ENCODE measurements around the gene PAK5. TPM values are rescaled to one million over a fixed set of nuclear protein-coding genes. Genes with fewer than 3 reads are reported as not detected.

The PAK5 gene
- total RNA-seq, 1 donor from 2014 or later = 0.17 TPM

DNA sequence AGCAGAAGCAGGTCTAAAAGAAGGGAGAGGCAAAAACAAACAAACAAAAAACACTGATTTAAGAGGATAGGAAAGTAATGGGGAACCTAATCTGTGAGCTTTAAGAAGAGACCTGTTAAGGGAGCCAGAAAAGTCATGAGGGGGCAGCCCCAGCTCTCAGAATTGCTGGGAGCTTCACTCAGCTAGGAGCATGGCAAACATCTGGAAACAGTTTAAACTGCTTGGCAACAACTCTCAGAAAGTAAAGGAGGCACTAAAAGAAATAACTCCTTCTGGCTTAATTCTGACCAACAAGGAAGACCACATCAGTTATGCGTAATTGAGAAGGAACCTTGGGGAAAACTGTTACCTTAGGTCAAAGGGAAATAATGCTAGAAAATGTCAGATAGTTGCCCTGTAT lies 203.1 kb downstream of the PAK5 start:
- Histone ChIP-seq H3K36me3 (ENCODE audit: control insufficient read depth, insufficient read depth, low read length) (no peaks in the 10 kb centered on the region), H3K27me3 (ENCODE audit: control insufficient read depth, insufficient read depth, low read length) (no peaks in the 10 kb centered on the region), H3K4me3 (ENCODE audit: low read depth, low read length) (no peak overlapping the region)
- TF ChIP-seq, protein P1, sequence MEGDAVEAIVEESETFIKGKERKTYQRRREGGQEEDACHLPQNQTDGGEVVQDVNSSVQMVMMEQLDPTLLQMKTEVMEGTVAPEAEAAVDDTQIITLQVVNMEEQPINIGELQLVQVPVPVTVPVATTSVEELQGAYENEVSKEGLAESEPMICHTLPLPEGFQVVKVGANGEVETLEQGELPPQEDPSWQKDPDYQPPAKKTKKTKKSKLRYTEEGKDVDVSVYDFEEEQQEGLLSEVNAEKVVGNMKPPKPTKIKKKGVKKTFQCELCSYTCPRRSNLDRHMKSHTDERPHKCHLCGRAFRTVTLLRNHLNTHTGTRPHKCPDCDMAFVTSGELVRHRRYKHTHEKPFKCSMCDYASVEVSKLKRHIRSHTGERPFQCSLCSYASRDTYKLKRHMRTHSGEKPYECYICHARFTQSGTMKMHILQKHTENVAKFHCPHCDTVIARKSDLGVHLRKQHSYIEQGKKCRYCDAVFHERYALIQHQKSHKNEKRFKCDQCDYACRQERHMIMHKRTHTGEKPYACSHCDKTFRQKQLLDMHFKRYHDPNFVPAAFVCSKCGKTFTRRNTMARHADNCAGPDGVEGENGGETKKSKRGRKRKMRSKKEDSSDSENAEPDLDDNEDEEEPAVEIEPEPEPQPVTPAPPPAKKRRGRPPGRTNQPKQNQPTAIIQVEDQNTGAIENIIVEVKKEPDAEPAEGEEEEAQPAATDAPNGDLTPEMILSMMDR (IDR thresholded peaks at IDR 0.05; ENCODE audit: insufficient read depth, low read length, poor library complexity, severe bottlenecking) = no peak
- no peak for DNase-seq (ENCODE audit: low read depth)

DNA sequence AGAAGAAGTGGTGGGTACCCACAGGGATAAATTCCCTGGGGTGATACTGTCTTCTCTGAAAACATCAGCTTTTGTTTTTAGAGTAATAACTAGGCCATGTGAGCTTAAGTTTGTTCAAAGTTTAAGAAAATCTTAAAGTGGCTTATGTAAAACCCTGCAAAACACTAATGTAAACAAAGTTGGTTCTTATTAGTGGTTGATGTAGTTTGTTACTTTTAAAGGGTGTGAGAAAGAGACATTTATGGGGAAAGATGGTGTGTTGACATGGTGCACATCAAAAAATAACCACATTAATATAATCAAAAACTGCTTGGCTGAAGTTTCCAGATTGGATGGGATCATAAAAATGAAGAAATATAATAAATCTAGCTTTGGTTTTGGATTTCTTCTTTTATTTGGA lies 204.5 kb downstream of the PAK5 start:
- DNase-seq (ENCODE audit: low read depth) = no peak
- no peak overlapping the region for H3K4me3 ChIP-seq (ENCODE audit: low read depth, low read length)
- TF ChIP-seq, protein P1 (IDR thresholded peaks at IDR 0.05; ENCODE audit: insufficient read depth, low read length, poor library complexity, severe bottlenecking) = no peak
- H3K27me3 ChIP-seq (ENCODE audit: control insufficient read depth, insufficient read depth, low read length) = no peaks in the 10 kb centered on the region
- no peaks in the 10 kb centered on the region for H3K36me3 ChIP-seq (ENCODE audit: control insufficient read depth, insufficient read depth, low read length)

DNA sequence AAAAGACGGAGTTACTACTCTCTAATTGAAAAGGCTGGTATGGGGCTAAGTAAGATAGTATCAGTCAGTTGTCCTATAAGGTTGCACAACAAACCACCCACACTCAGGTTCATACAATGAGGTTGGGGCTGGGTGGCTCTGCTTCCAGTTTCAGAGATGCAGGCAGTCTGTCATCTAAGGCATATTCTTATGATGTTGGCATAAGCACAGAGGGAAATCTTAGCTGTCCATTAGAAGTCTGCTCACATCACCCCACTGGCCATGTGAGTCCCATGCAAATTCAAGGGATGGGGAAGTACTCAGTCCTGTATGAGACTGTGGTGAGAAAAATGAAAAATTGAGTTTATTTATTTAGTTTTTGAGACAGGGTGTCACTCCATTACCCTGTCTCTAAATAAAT lies 205.9 kb downstream of the PAK5 start:
- TF ChIP-seq, protein P1 (IDR thresholded peaks at IDR 0.05; ENCODE audit: insufficient read depth, low read length, poor library complexity, severe bottlenecking) = no peak

DNA sequence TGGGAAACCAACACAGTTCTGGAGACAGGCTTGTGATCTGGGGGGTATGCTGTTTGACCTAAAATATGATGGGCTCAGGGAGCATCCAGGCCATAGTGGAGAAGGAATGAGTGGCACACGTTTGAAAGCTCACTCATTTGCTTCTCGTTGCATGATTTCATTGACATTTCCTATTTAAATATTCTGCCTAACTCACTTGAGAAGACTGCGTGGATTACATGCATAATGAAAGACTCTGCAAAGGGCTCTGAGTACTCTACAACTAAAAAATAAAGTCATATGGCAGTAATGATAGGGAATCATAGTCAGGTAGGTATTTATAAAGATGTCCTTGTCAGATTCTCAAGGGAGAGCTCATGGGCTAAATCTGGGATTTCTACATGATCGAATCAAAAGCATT lies 206.6 kb downstream of the PAK5 start:
- H3K27me3 ChIP-seq (ENCODE audit: control insufficient read depth, insufficient read depth, low read length) = no peaks in the 10 kb centered on the region
- TF ChIP-seq, protein P1 (IDR thresholded peaks at IDR 0.05; ENCODE audit: insufficient read depth, low read length, poor library complexity, severe bottlenecking) = no peak
- no peak for DNase-seq (ENCODE audit: low read depth)
- no peak overlapping the region for H3K4me3 ChIP-seq (ENCODE audit: low read depth, low read length)
- no peaks in the 10 kb centered on the region for H3K36me3 ChIP-seq (ENCODE audit: control insufficient read depth, insufficient read depth, low read length)

More for the DNA sequence above, 205.9 kb downstream of the PAK5 start:
- DNase-seq (ENCODE audit: low read depth) = no peak
- no peaks in the 10 kb centered on the region for H3K27me3 ChIP-seq (ENCODE audit: control insufficient read depth, insufficient read depth, low read length)
- no peak overlapping the region for H3K4me3 ChIP-seq (ENCODE audit: low read depth, low read length)
- no peaks in the 10 kb centered on the region for H3K36me3 ChIP-seq (ENCODE audit: control insufficient read depth, insufficient read depth, low read length)

DNA sequence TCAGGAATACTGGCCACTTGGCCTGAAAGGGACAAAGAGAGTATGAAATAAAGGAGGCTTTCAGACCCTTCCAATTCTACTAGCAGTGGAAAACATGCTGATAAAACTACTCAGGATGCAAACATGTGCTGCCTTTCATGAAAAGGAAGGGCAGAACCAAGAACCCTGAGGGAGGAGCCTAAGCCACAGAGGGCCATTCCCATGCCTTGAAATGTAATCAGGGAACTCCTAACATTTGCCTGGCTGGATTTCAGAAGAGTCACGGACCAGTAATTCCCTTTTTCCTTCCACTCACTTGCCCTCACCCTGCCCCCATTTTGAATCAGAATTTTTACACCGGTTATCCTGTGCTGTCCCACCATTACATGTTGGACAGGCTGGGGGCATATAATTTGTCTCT lies 208.3 kb downstream of the PAK5 start:
- H3K36me3 ChIP-seq (ENCODE audit: control insufficient read depth, insufficient read depth, low read length) = no peaks in the 10 kb centered on the region
- H3K27me3 ChIP-seq (ENCODE audit: control insufficient read depth, insufficient read depth, low read length) = no peaks in the 10 kb centered on the region
- TF ChIP-seq, protein P1 (IDR thresholded peaks at IDR 0.05; ENCODE audit: insufficient read depth, low read length, poor library complexity, severe bottlenecking) = no peak
- no peak for DNase-seq (ENCODE audit: low read depth)
- H3K4me3 ChIP-seq (ENCODE audit: low read depth, low read length) = no peak overlapping the region

DNA sequence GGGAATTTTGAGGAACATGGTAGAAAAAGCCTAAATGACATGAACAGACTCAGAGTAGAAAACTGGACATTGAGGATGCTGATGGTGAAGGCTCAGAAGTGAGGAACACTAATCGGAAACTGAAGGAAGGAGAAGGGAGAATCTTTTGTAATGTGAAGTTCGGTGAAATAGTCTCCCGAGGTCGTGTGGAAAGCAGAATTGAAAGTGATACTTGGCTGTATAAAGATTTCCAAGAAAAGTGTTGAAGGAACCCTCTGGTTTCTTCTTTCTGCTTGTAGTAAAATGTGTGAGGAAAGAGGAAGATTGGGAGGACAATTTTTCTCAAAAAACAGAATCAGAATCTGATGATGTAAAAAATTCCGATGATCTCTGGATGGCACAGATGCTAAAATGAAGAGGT lies 209.0 kb downstream of the PAK5 start:
- TF ChIP-seq, protein P1 (IDR thresholded peaks at IDR 0.05; ENCODE audit: insufficient read depth, low read length, poor library complexity, severe bottlenecking) = no peak
- Histone ChIP-seq H3K27me3 (ENCODE audit: control insufficient read depth, insufficient read depth, low read length) (no peaks in the 10 kb centered on the region), H3K4me3 (ENCODE audit: low read depth, low read length) (no peak overlapping the region), H3K36me3 (ENCODE audit: control insufficient read depth, insufficient read depth, low read length) (no peaks in the 10 kb centered on the region)
- DNase-seq (ENCODE audit: low read depth) = no peak
